ENCODE data around the gene GALNT16.
"Not testable (repeated sequence)": the region's sequence is repeated elsewhere in the genome, so short reads cannot be mapped to it uniquely, and the experiment has no call there.

GALNT16 gene

GRCh38 chr14:69259527-69260189 is at the start of gene GALNT16:
GALNT16 (plus strand) TSS chr14:69260158; CDS start chr14:69260291, 133 bp downstream.
- TF ChIP-seq, protein P1, sequence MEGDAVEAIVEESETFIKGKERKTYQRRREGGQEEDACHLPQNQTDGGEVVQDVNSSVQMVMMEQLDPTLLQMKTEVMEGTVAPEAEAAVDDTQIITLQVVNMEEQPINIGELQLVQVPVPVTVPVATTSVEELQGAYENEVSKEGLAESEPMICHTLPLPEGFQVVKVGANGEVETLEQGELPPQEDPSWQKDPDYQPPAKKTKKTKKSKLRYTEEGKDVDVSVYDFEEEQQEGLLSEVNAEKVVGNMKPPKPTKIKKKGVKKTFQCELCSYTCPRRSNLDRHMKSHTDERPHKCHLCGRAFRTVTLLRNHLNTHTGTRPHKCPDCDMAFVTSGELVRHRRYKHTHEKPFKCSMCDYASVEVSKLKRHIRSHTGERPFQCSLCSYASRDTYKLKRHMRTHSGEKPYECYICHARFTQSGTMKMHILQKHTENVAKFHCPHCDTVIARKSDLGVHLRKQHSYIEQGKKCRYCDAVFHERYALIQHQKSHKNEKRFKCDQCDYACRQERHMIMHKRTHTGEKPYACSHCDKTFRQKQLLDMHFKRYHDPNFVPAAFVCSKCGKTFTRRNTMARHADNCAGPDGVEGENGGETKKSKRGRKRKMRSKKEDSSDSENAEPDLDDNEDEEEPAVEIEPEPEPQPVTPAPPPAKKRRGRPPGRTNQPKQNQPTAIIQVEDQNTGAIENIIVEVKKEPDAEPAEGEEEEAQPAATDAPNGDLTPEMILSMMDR (IDR thresholded peaks at IDR 0.05; ENCODE audit: low read length, missing control alignments): no peak
- peak within 1 kb of the TSS; percentile 49 for H3K4me3 ChIP-seq (replicated peaks; ENCODE audit: low read depth, low read length)
- DNase-seq (ENCODE audit: low read depth): no peak

DNA sequence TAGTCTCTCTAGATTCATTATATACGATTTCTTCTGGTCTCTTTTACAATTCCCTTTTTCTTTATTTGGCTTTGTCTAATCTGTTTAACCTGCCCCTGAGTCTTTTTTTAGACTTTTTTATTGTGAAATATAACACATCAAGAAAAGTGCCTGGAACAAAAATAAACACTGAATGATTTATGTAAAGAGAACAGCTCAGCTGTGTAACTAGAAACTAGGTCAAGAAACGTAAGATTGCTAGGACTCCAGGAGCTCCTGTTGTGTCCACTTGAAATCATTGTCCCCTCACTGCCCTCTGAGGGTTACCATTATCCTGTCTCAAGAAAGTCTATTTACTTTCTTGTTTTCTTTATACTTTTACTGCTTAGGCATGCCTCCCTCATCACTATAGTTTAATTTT is 45.6 kb upstream of the GALNT16 start:
- DNase-seq (ENCODE audit: low read depth): no peak
- TF ChIP-seq, protein P1 (IDR thresholded peaks at IDR 0.05; ENCODE audit: low read length, missing control alignments): no peak
- no peak overlapping the region for H3K4me3 ChIP-seq (replicated peaks; ENCODE audit: low read depth, low read length)

DNA sequence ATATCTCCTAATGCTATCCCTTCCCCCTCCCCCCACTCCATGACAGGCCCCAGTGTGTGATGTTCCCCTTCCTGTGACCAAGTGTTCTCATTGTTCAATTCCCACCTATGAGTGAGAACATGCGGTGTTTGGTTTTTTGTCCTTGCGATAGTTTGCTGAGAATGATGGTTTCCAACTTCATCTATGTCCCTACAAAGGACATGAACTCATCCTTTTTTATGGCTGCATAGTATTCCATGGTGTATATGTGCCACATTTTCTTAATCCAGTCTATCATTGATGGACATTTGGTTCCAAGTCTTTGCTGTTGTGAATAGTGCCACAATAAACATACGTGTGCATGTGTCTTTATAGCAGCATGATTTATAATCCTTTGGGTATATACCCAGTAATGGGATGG is 42.3 kb upstream of the GALNT16 start:
- not testable (repeated sequence) for H3K4me3 ChIP-seq (replicated peaks; ENCODE audit: low read depth, low read length); DNase-seq (ENCODE audit: low read depth)

DNA sequence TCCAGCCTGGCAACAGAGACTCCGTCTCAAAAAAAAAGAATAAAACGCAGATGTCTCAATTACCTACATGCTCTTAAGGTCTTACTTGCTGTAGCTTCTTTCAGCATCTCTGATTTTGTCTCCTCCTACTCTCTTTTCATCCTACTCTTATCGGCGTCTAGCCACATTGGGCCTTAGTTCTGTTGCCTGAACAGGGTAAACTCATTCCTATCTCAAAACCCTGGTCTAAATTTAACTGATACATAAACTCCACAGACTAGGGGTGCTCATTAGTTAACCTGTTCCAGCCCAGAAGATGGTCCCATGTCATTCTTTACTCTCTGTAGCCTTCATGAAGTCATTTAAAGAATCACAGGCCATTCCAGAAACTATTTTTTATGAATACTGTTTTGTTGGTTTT is 35.0 kb upstream of the GALNT16 start:
- no peak for DNase-seq (ENCODE audit: low read depth)
- TF ChIP-seq, protein P1 (IDR thresholded peaks at IDR 0.05; ENCODE audit: low read length, missing control alignments): no peak
- H3K4me3 ChIP-seq (replicated peaks; ENCODE audit: low read depth, low read length): no peak overlapping the region

DNA sequence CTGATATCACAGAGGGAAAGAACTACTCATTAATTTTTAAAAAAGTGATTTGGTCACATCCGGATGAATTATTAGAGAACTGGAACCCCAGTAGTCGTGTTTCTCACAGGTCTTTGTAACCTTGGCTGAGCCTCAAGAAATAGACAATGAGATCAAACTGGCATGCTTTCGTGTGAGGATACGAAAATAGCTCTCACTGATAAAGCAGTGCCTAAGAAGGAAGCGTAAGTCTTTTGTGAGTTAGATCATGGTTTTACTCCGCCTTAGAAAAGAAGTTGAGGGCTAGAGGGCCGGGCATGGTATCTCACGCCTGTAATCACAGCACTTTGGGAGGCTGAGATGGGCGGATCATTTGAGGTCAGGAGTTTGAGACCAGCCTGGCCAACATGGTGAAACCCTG is 33.8 kb upstream of the GALNT16 start:
- peak; percentile 84 for DNase-seq (ENCODE audit: low read depth)
- H3K4me3 ChIP-seq (replicated peaks; ENCODE audit: low read depth, low read length): no peak overlapping the region
- TF ChIP-seq, protein P1 (IDR thresholded peaks at IDR 0.05; ENCODE audit: low read length, missing control alignments): no peak

DNA sequence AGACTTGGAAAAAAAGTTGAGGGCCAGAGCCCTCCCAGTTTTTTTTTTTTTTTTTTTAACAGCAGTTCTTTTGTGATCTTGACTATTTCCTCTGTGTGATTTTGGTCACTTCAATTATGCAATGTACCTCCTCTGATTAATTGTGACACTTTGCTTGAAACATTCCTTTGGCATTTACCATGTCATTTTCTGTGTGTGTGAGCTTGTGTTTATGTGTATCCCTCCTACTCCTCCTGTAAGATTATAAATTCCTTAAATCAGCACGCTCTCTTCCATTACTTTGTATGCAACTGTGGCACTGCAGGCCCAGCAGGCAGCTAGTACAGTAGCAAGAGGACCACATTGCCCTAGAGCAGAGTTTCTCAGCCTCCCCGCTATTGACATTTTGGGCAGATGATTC is 33.2 kb upstream of the GALNT16 start:
- TF ChIP-seq, protein P1 (IDR thresholded peaks at IDR 0.05; ENCODE audit: low read length, missing control alignments): no peak
- H3K4me3 ChIP-seq (replicated peaks; ENCODE audit: low read depth, low read length): no peak overlapping the region
- DNase-seq (ENCODE audit: low read depth): peak; percentile 31

DNA sequence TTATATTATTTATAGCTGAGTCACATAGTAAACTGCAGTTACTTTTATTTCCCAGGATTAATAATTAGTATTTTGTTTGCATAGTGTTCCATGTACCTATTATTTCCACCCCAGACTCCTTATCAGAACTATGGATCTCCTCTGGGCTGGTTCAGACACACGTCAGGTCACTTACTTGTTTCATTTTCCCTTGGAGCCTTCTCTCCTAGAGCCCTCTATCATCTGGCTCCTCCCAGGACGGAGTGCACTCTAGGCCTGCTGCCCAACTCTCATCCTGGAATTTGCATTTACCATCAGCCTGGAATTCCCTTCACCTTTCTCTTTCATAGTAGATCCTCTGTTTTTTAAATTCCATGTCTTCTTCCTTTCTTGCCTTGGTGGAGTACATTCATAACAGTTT is 28.5 kb upstream of the GALNT16 start:
- DNase-seq (ENCODE audit: low read depth): peak; percentile 5
- no peak overlapping the region for H3K4me3 ChIP-seq (replicated peaks; ENCODE audit: low read depth, low read length)
- TF ChIP-seq, protein P1 (IDR thresholded peaks at IDR 0.05; ENCODE audit: low read length, missing control alignments): no peak

All from fibroblast of pulmonary artery (primary cell).